PC-3 (cell line): ENCODE data around the gene NOX1.
"Not testable (repeated sequence)": the region's sequence is repeated elsewhere in the genome, so short reads cannot be mapped to it uniquely, and the experiment has no call there.

Experiments used
- CTCF ChIP-seq: fragments of 300-600 bp; sonication (generic); conservative IDR thresholded peaks from 2 replicates; pipeline ENCODE4 v1.5.1; 2017; ENCODE audit warnings: antibody characterized with exemption, low read depth, mild to moderate bottlenecking, low read length
- EZH2 ChIP-seq: fragments of 300-600 bp; sonication (generic); IDR thresholded peaks from one replicate; pipeline ENCODE4 v1.6.1; 2017; ENCODE audit warnings: antibody characterized with exemption, mild to moderate bottlenecking, low read length; ENCODE audit not compliant: unreplicated experiment
- EZH2phosphoT487 ChIP-seq: fragments of 300-600 bp; sonication (generic); IDR thresholded peaks from 2 replicates; pipeline ENCODE4 v1.6.1; 2018; ENCODE audit warnings: mild to moderate bottlenecking, antibody characterized with exemption, low read length, borderline replicate concordance

GRCh38 chrX:100808265-100808664, 65.9 kb downstream of the NOX1 start:
- TF ChIP-seq CTCF, EZH2, EZH2phosphoT487: not testable (repeated sequence)
